GM12873 (cell line): ENCODE measurements around the gene TRRAP.

ENCODE experiments used
- CTCF ChIP-seq: IDR thresholded peaks from 2 replicates; pipeline ENCODE4 v1.5.1; 2012; ENCODE audit warnings: low read depth, mild to moderate bottlenecking, moderate library complexity, low read length, control low read depth; ENCODE audit not compliant: insufficient read depth; ENCODE audit errors: missing control alignments

The TRRAP gene

GRCh38 chr7:98981701-98982100 is 103.4 kb downstream of the TRRAP start:
- TF ChIP-seq CTCF = no peak

GRCh38 chr7:98982686-98983085 is 104.4 kb downstream of the TRRAP start:
- TF ChIP-seq CTCF = no peak

GRCh38 chr7:98984126-98984525 is 105.8 kb downstream of the TRRAP start:
- no peak for TF ChIP-seq CTCF

GRCh38 chr7:98985406-98985805 is 107.1 kb downstream of the TRRAP start:
- TF ChIP-seq CTCF = no peak

GRCh38 chr7:98985945-98986344 is 107.6 kb downstream of the TRRAP start:
- TF ChIP-seq CTCF = no peak

- TF ChIP-seq CTCF = no peak
These were observed 110.3 kb downstream of the TRRAP start for GRCh38 chr7:98988641-98989040.

GRCh38 chr7:98990356-98990755 is 112.0 kb downstream of the TRRAP start:
- TF ChIP-seq CTCF = no peak
